PC-9 (cell line): ENCODE measurements around the gene CLC.

Source experiments
- EZH2 ChIP-seq: fragments of 200-600 bp; sonication (generic); IDR thresholded peaks from 2 replicates; pipeline ENCODE4 v1.8.0; 2017; ENCODE audit warnings: antibody characterized with exemption, low read depth
- TF ChIP-seq, protein P1 (sequence below): fragments of 200-600 bp; sonication (generic); conservative IDR thresholded peaks from 2 replicates; pipeline ENCODE4 v1.6.1; 2017; ENCODE audit warnings: mixed run types, antibody characterized with exemption, mild to moderate bottlenecking, moderate library complexity

GRCh38 chr19:39709026-39709872 is 28.6 kb downstream of the CLC start:
- TF ChIP-seq, protein P1, sequence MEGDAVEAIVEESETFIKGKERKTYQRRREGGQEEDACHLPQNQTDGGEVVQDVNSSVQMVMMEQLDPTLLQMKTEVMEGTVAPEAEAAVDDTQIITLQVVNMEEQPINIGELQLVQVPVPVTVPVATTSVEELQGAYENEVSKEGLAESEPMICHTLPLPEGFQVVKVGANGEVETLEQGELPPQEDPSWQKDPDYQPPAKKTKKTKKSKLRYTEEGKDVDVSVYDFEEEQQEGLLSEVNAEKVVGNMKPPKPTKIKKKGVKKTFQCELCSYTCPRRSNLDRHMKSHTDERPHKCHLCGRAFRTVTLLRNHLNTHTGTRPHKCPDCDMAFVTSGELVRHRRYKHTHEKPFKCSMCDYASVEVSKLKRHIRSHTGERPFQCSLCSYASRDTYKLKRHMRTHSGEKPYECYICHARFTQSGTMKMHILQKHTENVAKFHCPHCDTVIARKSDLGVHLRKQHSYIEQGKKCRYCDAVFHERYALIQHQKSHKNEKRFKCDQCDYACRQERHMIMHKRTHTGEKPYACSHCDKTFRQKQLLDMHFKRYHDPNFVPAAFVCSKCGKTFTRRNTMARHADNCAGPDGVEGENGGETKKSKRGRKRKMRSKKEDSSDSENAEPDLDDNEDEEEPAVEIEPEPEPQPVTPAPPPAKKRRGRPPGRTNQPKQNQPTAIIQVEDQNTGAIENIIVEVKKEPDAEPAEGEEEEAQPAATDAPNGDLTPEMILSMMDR, result no peak
- TF ChIP-seq EZH2, result no peak
